SK-N-SH treated with all-trans-retinoic acid at 6 μM for 48 hours (cell line): Measurements from ENCODE around the gene PKNOX2.

Experiments
- CSDC2 ChIP-seq: fragments of 250-450 bp; sonication (Bioruptor Pico); IDR thresholded peaks from 2 replicates; pipeline ENCODE4 v1.5.0; 2020; ENCODE audit warnings: mild to moderate bottlenecking, moderate library complexity
- ISL1 ChIP-seq: fragments of 250-450 bp; sonication (Bioruptor Pico); IDR thresholded peaks from 2 replicates; pipeline ENCODE4 v2.1.2; 2022; ENCODE audit warnings: mild to moderate bottlenecking, moderate library complexity
- OSR1 ChIP-seq: fragments of 250-450 bp; sonication (Bioruptor Pico); IDR thresholded peaks from 2 replicates; pipeline ENCODE4 v1.8.0; 2022; ENCODE audit warnings: moderate library complexity, mild to moderate bottlenecking, inconsistent platforms
- PPARA ChIP-seq: fragments of 250-450 bp; sonication (Bioruptor Pico); IDR thresholded peaks from 2 replicates; pipeline ENCODE4 v1.5.0; 2020; ENCODE audit warnings: mild to moderate bottlenecking, borderline replicate concordance
- RARB ChIP-seq: fragments of 250-450 bp; sonication (Bioruptor Pico); IDR thresholded peaks from 2 replicates; pipeline ENCODE4 v1.8.0; 2021; ENCODE audit warnings: mild to moderate bottlenecking, moderate library complexity
- TCF4 ChIP-seq: fragments of 250-450 bp; sonication (Bioruptor Pico); IDR thresholded peaks from 2 replicates; pipeline ENCODE4 v1.8.0; 2021; ENCODE audit warnings: mild to moderate bottlenecking, moderate library complexity, borderline replicate concordance
- ZFP3 ChIP-seq: fragments of 250-450 bp; sonication (Bioruptor Pico); IDR thresholded peaks from 2 replicates; pipeline ENCODE4 v1.5.0; 2020; ENCODE audit warnings: mild to moderate bottlenecking, moderate library complexity
- ZFP30 ChIP-seq: fragments of 450-650 bp; formaldehyde crosslinking; IDR thresholded peaks from 2 replicates; pipeline ENCODE4 v1.5.0; 2022; ENCODE audit warnings: mild to moderate bottlenecking, moderate library complexity
- ZNF565 ChIP-seq: fragments of 450-650 bp; formaldehyde crosslinking; conservative IDR thresholded peaks from 2 replicates; pipeline ENCODE4 v1.5.0; 2020; ENCODE audit warnings: low read depth, mild to moderate bottlenecking, moderate library complexity
- ZNF70 ChIP-seq: fragments of 450-650 bp; formaldehyde crosslinking; IDR thresholded peaks from 2 replicates; pipeline ENCODE4 v1.5.0; 2020; ENCODE audit warnings: mild to moderate bottlenecking, moderate library complexity
- TF ChIP-seq, protein P1 (sequence below): fragments of 250-450 bp; sonication (Bioruptor Pico); IDR thresholded peaks from 2 replicates; pipeline ENCODE4 v1.8.0; 2020; ENCODE audit warnings: mild to moderate bottlenecking, moderate library complexity, borderline replicate concordance
- TF ChIP-seq, protein P2 (sequence below): fragments of 250-450 bp; sonication (Bioruptor Pico); IDR thresholded peaks from 2 replicates; pipeline ENCODE4 v1.5.0; 2020; ENCODE audit warnings: mild to moderate bottlenecking, moderate library complexity
- TF ChIP-seq, protein P3 (sequence below): fragments of 250-450 bp; sonication (Bioruptor Pico); IDR thresholded peaks from 2 replicates; pipeline ENCODE4 v1.8.0; 2021; ENCODE audit warnings: low read depth, mild to moderate bottlenecking, moderate library complexity, borderline replicate concordance
- TF ChIP-seq, protein P4 (sequence below): fragments of 250-450 bp; sonication (Bioruptor Pico); IDR thresholded peaks from 2 replicates; pipeline ENCODE4 v1.5.1; 2020; ENCODE audit warnings: low read depth, mild to moderate bottlenecking, moderate library complexity

DNA sequence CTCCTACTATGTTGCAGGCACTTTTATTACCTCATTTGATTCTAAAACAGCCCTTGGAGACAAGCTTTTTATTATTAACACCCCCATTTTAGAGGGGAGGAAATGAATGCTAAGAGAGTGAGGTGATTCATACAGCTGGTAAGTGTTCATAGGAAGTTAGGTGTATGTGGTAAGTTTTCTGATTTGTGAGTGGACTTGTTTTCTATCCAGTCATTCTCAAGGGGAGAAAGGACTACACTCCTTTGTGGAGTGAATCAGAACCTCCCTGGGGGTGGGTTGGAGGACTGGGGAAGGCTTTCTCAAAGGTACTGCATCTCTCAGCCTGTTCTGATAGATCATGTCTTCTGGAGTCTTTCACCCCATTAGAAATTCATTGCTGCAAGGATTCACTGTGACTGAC lies 23.5 kb downstream of the PKNOX2 start:
- TF ChIP-seq ZNF565 (CRISPR knock-in tag) (no peak), ZNF70 (CRISPR knock-in tag) (no peak), ZFP30 (CRISPR knock-in tag) (no peak), TCF4 (CRISPR knock-in tag) (no peak), ISL1 (no peak), RARB (CRISPR knock-in tag) (no peak), ZFP3 (no peak), PPARA (CRISPR knock-in tag) (no peak), OSR1 (CRISPR knock-in tag) (no peak), CSDC2 (CRISPR knock-in tag) (no peak)
- TF ChIP-seq, protein P1, sequence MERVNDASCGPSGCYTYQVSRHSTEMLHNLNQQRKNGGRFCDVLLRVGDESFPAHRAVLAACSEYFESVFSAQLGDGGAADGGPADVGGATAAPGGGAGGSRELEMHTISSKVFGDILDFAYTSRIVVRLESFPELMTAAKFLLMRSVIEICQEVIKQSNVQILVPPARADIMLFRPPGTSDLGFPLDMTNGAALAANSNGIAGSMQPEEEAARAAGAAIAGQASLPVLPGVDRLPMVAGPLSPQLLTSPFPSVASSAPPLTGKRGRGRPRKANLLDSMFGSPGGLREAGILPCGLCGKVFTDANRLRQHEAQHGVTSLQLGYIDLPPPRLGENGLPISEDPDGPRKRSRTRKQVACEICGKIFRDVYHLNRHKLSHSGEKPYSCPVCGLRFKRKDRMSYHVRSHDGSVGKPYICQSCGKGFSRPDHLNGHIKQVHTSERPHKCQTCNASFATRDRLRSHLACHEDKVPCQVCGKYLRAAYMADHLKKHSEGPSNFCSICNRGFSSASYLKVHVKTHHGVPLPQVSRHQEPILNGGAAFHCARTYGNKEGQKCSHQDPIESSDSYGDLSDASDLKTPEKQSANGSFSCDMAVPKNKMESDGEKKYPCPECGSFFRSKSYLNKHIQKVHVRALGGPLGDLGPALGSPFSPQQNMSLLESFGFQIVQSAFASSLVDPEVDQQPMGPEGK = no peak
- TF ChIP-seq, protein P2, sequence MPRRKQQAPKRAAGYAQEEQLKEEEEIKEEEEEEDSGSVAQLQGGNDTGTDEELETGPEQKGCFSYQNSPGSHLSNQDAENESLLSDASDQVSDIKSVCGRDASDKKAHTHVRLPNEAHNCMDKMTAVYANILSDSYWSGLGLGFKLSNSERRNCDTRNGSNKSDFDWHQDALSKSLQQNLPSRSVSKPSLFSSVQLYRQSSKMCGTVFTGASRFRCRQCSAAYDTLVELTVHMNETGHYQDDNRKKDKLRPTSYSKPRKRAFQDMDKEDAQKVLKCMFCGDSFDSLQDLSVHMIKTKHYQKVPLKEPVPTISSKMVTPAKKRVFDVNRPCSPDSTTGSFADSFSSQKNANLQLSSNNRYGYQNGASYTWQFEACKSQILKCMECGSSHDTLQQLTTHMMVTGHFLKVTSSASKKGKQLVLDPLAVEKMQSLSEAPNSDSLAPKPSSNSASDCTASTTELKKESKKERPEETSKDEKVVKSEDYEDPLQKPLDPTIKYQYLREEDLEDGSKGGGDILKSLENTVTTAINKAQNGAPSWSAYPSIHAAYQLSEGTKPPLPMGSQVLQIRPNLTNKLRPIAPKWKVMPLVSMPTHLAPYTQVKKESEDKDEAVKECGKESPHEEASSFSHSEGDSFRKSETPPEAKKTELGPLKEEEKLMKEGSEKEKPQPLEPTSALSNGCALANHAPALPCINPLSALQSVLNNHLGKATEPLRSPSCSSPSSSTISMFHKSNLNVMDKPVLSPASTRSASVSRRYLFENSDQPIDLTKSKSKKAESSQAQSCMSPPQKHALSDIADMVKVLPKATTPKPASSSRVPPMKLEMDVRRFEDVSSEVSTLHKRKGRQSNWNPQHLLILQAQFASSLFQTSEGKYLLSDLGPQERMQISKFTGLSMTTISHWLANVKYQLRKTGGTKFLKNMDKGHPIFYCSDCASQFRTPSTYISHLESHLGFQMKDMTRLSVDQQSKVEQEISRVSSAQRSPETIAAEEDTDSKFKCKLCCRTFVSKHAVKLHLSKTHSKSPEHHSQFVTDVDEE (CRISPR knock-in tag) = no peak
- TF ChIP-seq, protein P3, sequence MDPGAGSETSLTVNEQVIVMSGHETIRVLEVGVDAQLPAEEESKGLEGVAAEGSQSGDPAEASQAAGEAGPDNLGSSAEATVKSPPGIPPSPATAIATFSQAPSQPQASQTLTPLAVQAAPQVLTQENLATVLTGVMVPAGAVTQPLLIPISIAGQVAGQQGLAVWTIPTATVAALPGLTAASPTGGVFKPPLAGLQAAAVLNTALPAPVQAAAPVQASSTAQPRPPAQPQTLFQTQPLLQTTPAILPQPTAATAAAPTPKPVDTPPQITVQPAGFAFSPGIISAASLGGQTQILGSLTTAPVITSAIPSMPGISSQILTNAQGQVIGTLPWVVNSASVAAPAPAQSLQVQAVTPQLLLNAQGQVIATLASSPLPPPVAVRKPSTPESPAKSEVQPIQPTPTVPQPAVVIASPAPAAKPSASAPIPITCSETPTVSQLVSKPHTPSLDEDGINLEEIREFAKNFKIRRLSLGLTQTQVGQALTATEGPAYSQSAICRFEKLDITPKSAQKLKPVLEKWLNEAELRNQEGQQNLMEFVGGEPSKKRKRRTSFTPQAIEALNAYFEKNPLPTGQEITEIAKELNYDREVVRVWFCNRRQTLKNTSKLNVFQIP (CRISPR knock-in tag) = no peak
- TF ChIP-seq, protein P4, sequence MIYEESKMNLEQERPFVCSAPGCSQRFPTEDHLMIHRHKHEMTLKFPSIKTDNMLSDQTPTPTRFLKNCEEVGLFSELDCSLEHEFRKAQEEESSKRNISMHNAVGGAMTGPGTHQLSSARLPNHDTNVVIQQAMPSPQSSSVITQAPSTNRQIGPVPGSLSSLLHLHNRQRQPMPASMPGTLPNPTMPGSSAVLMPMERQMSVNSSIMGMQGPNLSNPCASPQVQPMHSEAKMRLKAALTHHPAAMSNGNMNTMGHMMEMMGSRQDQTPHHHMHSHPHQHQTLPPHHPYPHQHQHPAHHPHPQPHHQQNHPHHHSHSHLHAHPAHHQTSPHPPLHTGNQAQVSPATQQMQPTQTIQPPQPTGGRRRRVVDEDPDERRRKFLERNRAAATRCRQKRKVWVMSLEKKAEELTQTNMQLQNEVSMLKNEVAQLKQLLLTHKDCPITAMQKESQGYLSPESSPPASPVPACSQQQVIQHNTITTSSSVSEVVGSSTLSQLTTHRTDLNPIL = no peak
